Lung (tissue), 12 donors: ENCODE results near the gene BCL10. TPM values are rescaled to one million over a fixed set of nuclear protein-coding genes. Genes with fewer than 3 reads are reported as not detected.

Experiments
- ATAC-seq: fragments of 200-7000 bp; cut with Tn5 transposase; one replicate; pipeline ENCODE4 v1.9.1; 2020; ENCODE audit warnings: moderate number of reproducible peaks; ENCODE audit not compliant: insufficient read depth, low FRiP score
- DNase-seq, 3 donors: peaks; one replicate each; pipeline ENCODE4 v3.0.0-alpha.2; 2013 to 2017
- H3K27ac ChIP-seq, 2 donors: one replicate each; pipeline ENCODE4 v1.5.1; 2013; ENCODE audit warnings: mild to moderate bottlenecking in 2 of 2, moderate library complexity in 2 of 2, control low read depth in 1 of 2, inconsistent platforms in 1 of 2, low read depth in 1 of 2, low read length in 1 of 2
- H3K27me3 ChIP-seq, 3 donors: one replicate each; pipeline ENCODE4 v1.5.1; 2013; ENCODE audit warnings: low read length in 2 of 3; ENCODE audit not compliant: control insufficient read depth in 3 of 3, insufficient read depth in 3 of 3
- H3K36me3 ChIP-seq, 4 donors: one replicate each; pipeline ENCODE4 v1.5.1; 2013; ENCODE audit warnings: low read length in 4 of 4, mild to moderate bottlenecking in 1 of 4, moderate library complexity in 1 of 4; ENCODE audit not compliant: control insufficient read depth in 4 of 4, insufficient read depth in 4 of 4
- H3K4me1 ChIP-seq, 5 donors: one replicate each; pipeline ENCODE4 v1.5.1; 2013; ENCODE audit warnings: low read length in 5 of 5, mild to moderate bottlenecking in 2 of 5, moderate library complexity in 1 of 5; ENCODE audit not compliant: control insufficient read depth in 5 of 5, insufficient read depth in 5 of 5
- H3K4me3 ChIP-seq: one replicate; pipeline ENCODE4 v1.5.1; 2013; ENCODE audit warnings: mild to moderate bottlenecking, control low read depth, moderate library complexity
- H3K9ac ChIP-seq, 2 donors: one replicate each; pipeline ENCODE4 v1.5.1; 2013; ENCODE audit warnings: low read length in 2 of 2, control low read depth in 1 of 2; ENCODE audit not compliant: insufficient read depth in 1 of 2
- H3K9me3 ChIP-seq, 4 donors: one replicate each; pipeline ENCODE4 v1.5.1; 2013; ENCODE audit warnings: low read length in 3 of 4, mild to moderate bottlenecking in 1 of 4, moderate library complexity in 1 of 4; ENCODE audit not compliant: control insufficient read depth in 4 of 4, insufficient read depth in 3 of 4
- WGBS, 2 donors: extraction: QIAGEN DNeasy Blood & Tissue Kit; methylation state at CpG; one replicate each; pipeline ENCODE4 v1.1.7; 2013; 5-methylcytosine and 5-hydroxymethylcytosine counted together
- polyA plus RNA-seq, 2 donors: library from polyadenylated mRNA; stranded (reverse); fragments of 200-250 nt; gene quantifications; one replicate each; pipeline ENCODE4 v1.2.1, GENCODE V29; 2013
- total RNA-seq, 2 donors: library from RNA; depleted of rRNA in 1 of 2; stranded (reverse); fragments of >200 nt in 1 of 2; gene quantifications; one replicate each; pipeline ENCODE4 v1.2.1, GENCODE V29; 2014 to 2021
- TF ChIP-seq, protein P1 (sequence below): IDR thresholded peaks from 2 replicates; pipeline ENCODE4 v1.5.1; 2012; ENCODE audit warnings: mild to moderate bottlenecking; ENCODE audit errors: control extremely low read depth, extremely low read depth
- donor health status: control.
- donor health status: control.
- donor health status: Bipolar disorder and iron deficiency.
- donor health status: healthy.
- donor health status: DM: yes; HTN: yes; CAD: no.

BCL10 gene
- total and polyA plus RNA-seq, 4 donors, result 9.9 to 32.3 (median 18.8) TPM

DNA sequence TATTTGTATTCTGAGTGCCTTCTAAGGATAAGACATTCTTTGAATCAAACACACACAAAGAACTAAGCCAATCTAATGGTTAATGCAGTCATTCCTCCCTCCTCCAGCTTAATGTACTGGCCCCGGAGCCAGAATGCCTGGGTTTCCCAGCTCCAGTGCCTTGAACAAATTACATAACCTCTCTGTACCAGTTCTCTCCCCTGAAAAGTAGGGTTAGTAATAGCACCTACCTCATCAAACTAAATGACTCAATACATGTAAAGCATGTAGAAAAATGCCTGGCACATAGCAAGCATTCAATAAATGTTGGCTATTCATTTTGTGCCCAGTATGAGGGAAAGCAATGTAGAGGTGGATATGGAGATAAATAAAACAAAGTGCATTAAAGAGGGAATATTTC is 31.0 kb downstream of the BCL10 start:
- Histone ChIP-seq H3K27me3 (no peaks in the 10 kb centered on the region), H3K9ac (no peak overlapping the region), H3K27ac (no peak overlapping the region), H3K4me3 (no peak overlapping the region), H3K36me3 (no peaks in the 10 kb centered on the region), H3K9me3 (no peaks in the 10 kb centered on the region), H3K4me1 (peaks cover 2 to 35% (median 15%) of the 10 kb centered on the region in 5 donors)
- DNase-seq (no peak), ATAC-seq (no peak)
- WGBS, 2 donors, result 76 to 83% methylated on average over 1 of the region's 1 CpG
- TF ChIP-seq, protein P1, sequence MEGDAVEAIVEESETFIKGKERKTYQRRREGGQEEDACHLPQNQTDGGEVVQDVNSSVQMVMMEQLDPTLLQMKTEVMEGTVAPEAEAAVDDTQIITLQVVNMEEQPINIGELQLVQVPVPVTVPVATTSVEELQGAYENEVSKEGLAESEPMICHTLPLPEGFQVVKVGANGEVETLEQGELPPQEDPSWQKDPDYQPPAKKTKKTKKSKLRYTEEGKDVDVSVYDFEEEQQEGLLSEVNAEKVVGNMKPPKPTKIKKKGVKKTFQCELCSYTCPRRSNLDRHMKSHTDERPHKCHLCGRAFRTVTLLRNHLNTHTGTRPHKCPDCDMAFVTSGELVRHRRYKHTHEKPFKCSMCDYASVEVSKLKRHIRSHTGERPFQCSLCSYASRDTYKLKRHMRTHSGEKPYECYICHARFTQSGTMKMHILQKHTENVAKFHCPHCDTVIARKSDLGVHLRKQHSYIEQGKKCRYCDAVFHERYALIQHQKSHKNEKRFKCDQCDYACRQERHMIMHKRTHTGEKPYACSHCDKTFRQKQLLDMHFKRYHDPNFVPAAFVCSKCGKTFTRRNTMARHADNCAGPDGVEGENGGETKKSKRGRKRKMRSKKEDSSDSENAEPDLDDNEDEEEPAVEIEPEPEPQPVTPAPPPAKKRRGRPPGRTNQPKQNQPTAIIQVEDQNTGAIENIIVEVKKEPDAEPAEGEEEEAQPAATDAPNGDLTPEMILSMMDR, result no peak

DNA sequence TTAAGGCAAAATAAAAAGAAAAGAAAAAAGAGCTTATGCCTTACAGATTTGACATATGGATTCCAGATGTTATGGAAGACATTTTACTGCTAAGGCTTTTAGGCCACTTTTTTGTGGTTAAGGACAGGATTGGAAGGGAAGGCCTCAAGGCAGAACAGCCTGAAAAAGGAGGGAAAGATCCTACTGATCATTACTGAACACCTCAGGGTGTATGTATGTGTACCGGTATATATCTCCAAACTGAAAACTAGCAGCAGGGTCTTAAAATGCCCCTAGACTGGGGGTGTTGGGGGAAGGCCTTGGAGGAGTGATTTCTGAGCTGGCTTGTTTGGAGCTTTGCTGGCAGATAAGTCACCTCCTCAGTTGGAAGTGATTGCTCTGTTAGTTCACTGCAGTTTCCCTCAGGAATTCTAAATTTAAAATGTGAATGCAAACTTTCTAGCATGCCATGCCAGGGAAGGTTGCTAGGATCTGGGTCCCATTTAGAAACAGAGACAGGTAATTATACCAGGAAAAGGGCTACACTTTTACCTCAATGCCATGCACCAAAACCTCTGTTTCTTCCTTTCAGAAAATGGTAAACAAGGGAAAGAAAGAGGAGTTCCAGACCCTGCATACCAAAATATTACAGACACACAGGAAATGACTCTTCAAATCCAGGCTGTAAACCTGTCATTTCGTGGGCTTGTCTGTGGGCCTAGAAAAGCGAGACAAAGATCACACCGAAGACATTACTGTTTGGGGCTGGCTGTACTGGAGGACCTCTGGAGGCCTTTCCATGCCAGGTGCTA is 32.0 kb downstream of the BCL10 start:
- Histone ChIP-seq H3K9me3 (no peaks in the 10 kb centered on the region), H3K27me3 (no peaks in the 10 kb centered on the region), H3K4me1 (peaks cover 2 to 43% (median 21%) of the 10 kb centered on the region in 5 donors), H3K9ac (peak overlapping the region in 1 of 2 donors; percentile 15), H3K4me3 (no peak overlapping the region), H3K27ac (no peak overlapping the region), H3K36me3 (no peaks in the 10 kb centered on the region)
- WGBS, 2 donors, result 40 to 55% methylated on average over 4 of the region's 4 CpGs
- ATAC-seq, result no peak
- TF ChIP-seq, protein P1, result no peak
- DNase-seq, result peak; percentile 28 to 70 (median 66)

DNA sequence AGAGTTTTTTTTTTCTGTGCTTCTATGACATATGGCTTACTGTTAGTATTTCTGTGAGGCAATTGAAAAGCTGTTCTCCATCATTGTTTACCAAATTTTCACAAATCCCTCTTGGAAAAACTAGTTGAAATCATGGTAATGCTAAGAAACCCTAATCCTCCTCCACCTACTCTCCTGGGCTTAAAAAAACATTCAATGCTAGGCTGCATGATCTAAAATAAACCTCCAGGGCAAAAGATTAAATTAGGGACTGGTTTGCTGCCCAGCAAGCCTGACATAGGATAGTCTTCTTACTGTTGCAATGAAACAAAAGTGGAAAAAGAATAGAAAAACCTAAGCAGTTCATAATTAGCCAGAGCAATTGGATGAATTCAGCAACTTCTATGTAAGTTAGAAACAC is 33.1 kb downstream of the BCL10 start:
- no peak overlapping the region for H3K4me3 ChIP-seq
- no peak overlapping the region for H3K9ac ChIP-seq
- TF ChIP-seq, protein P1, result no peak
- peaks cover 2 to 43% (median 21%) of the 10 kb centered on the region in 5 donors for H3K4me1 ChIP-seq
- no peaks in the 10 kb centered on the region for H3K27me3 ChIP-seq
- H3K27ac ChIP-seq, result no peak overlapping the region
- peak in 1 of 3 donors; percentile 21 for DNase-seq
- H3K36me3 ChIP-seq, result no peaks in the 10 kb centered on the region
- ATAC-seq, result no peak
- no peaks in the 10 kb centered on the region for H3K9me3 ChIP-seq
